K562 (cell line): ENCODE results near the gene PIK3CG. TPM values are rescaled to one million over a fixed set of nuclear protein-coding genes. Genes with fewer than 3 reads are reported as not detected.

Experiments used
- ATAC-seq: fragments of 200-7000 bp; cut with Tn5 transposase; 3 replicates; pipeline ENCODE4 v1.9.1; 2020; ENCODE audit warnings: moderate library complexity
- BruUV-seq: library from RNA; stranded (reverse); fragments of 400-500 nt; replicated peaks from 2 replicates; lab custom pipeline; 2021; lab: Mats Ljungman, UMichigan
- CTCF ChIA-PET: fragments of 300-600 bp; formaldehyde crosslinking; extraction: SDS; loops from one replicate; lab custom pipeline; 2021; ENCODE audit warnings: low intra/inter-chr PET ratio; lab: Yijun Ruan, JAX
- POLR2A ChIA-PET: fragments of 300-600, 350-650 bp; sonication (Branson Sonifier 250); formaldehyde crosslinking; extraction: SDS; loops from one replicate; lab custom pipeline; 2021; ENCODE audit warnings: antibody characterized with exemption, inconsistent platforms; lab: Yijun Ruan, JAX
- DNase-seq, 4 experiments: peaks; one replicate each; pipeline versions ENCODE4 v3.0.0 to v3.0.0-alpha.2; 2011 to 2018; ENCODE audit warnings: low spot score in 3 of 4, mixed read lengths in 3 of 4; ENCODE audit errors: extremely low read depth in 1 of 4
- FAIRE-seq: peaks from 2 replicates; lab custom pipeline; 2011; peaks lifted over from hg19 to GRCh38; lab: Jason Lieb, UNC
- H2AFZ ChIP-seq: 2 replicates; pipeline ENCODE4 v1.6.0; 2011; ENCODE audit warnings: low read depth, low read length, control low read depth, inconsistent platforms
- H3K27ac ChIP-seq: fragments of 200-600 bp; 3 replicates; pipeline ENCODE4 v1.8.0; 2011; ENCODE audit warnings: low read depth, mild to moderate bottlenecking, control low read depth, inconsistent platforms, low read length, moderate library complexity, mixed read lengths; ENCODE audit errors: extremely low read depth
- H3K27me3 ChIP-seq, 2 experiments: fragments of 300-600 bp in 1 of 2; 2 replicates in 1 of 2; 3 replicates in 1 of 2; pipeline versions ENCODE4 v1.6.0 to v1.8.0; 2011; ENCODE audit warnings: inconsistent platforms in 2 of 2, low read length in 2 of 2, mild to moderate bottlenecking in 1 of 2, mixed read lengths in 1 of 2, moderate library complexity in 1 of 2; ENCODE audit not compliant: control insufficient read depth in 2 of 2, insufficient read depth in 2 of 2
- H3K36me3 ChIP-seq: fragments of 300-600 bp; 3 replicates; pipeline ENCODE4 v1.8.0; 2011; ENCODE audit warnings: mild to moderate bottlenecking, low read length, inconsistent platforms; ENCODE audit not compliant: control insufficient read depth, insufficient read depth
- H3K4me1 ChIP-seq, 2 experiments: fragments of 200-600 bp in 1 of 2; replicated peaks in 1 of 2; 2 replicates in 1 of 2; 3 replicates in 1 of 2; pipeline versions ENCODE4 v1.5.1 to v1.8.0; 2011; ENCODE audit warnings: inconsistent platforms in 2 of 2, low read length in 2 of 2, mild to moderate bottlenecking in 1 of 2, mixed read lengths in 1 of 2, moderate library complexity in 1 of 2; ENCODE audit not compliant: control insufficient read depth in 2 of 2, insufficient read depth in 2 of 2
- H3K4me2 ChIP-seq: 2 replicates; pipeline ENCODE4 v1.6.1; 2011; ENCODE audit warnings: low read length, control low read depth, inconsistent platforms, mixed read lengths; ENCODE audit not compliant: insufficient read depth
- H3K4me3 ChIP-seq: fragments of 200-600 bp; sonication (generic), shearing (Covaris generic); 2 replicates; pipeline ENCODE4 v1.5.1; 2016; ENCODE audit warnings: control low read depth, inconsistent platforms
- H3K79me2 ChIP-seq: fragments of 200-600 bp; 3 replicates; pipeline ENCODE4 v1.8.0; 2011; ENCODE audit warnings: low read length, inconsistent platforms; ENCODE audit not compliant: control insufficient read depth, insufficient read depth
- H3K9ac ChIP-seq, 2 experiments: 2 replicates each; pipeline versions ENCODE4 v1.6.0 to v1.6.1; 2011; ENCODE audit warnings: low read depth in 2 of 2, low read length in 2 of 2, control low read depth in 1 of 2, inconsistent platforms in 1 of 2, mild to moderate bottlenecking in 1 of 2, mixed read lengths in 1 of 2; ENCODE audit not compliant: insufficient read depth in 1 of 2
- H3K9me1 ChIP-seq: one replicate; pipeline ENCODE4 v1.6.0; 2011; ENCODE audit warnings: inconsistent platforms, mild to moderate bottlenecking, low read length, moderate library complexity; ENCODE audit not compliant: control insufficient read depth, insufficient read depth
- H3K9me3 ChIP-seq: replicated peaks from 2 replicates; pipeline ENCODE4 v1.5.1; 2011; ENCODE audit warnings: low read depth, low read length, inconsistent platforms; ENCODE audit not compliant: control insufficient read depth, insufficient read depth
- H4K20me1 ChIP-seq: replicated peaks from 2 replicates; pipeline ENCODE4 v1.6.1; 2011; ENCODE audit warnings: low read length, inconsistent platforms, mixed read lengths; ENCODE audit not compliant: control insufficient read depth, insufficient read depth
- BMI1 ChIP-seq: fragments of 150-350 bp; IDR thresholded peaks from 2 replicates; pipeline ENCODE4 v1.6.1; 2014; ENCODE audit warnings: low read length
- CBX5 ChIP-seq: IDR thresholded peaks from 2 replicates; pipeline ENCODE4 v1.6.1; 2014; ENCODE audit warnings: low read depth, borderline replicate concordance
- CEBPB ChIP-seq: fragments of 450-650 bp; IDR thresholded peaks from 2 replicates; pipeline ENCODE4 v1.6.1; 2016; ENCODE audit warnings: missing genetic modification characterization, missing compliant biosample characterization
- CEBPG ChIP-seq, 3 experiments: fragments of 200-800 bp in 1 of 3; sonication (Bioruptor generic) in 1 of 3; sonication (generic) in 1 of 3; formaldehyde crosslinking in 1 of 3; IDR thresholded peaks in 2 of 3; conservative IDR thresholded peaks in 1 of 3; 2 replicates each; pipeline versions ENCODE4 v1.6.1 to v1.8.0; 2016 to 2022; ENCODE audit warnings: missing compliant biosample characterization in 2 of 3, missing genetic modification characterization in 2 of 3, mild to moderate bottlenecking in 1 of 3, missing genetic modification reagents in 1 of 3
- HDAC1 ChIP-seq, 2 experiments: fragments of 450-650 bp; IDR thresholded peaks; 2 replicates each; pipeline ENCODE4 v1.6.1; 2016 to 2017; ENCODE audit warnings: inconsistent platforms in 1 of 2, mild to moderate bottlenecking in 1 of 2, moderate library complexity in 1 of 2
- HDAC6 ChIP-seq: IDR thresholded peaks from 2 replicates; pipeline ENCODE4 v1.6.1; 2012; ENCODE audit warnings: low read depth, mild to moderate bottlenecking, control low read depth, inconsistent platforms, low read length, moderate library complexity
- HNRNPUL1 ChIP-seq: fragments of 200-400 bp; formaldehyde crosslinking; IDR thresholded peaks from 2 replicates; pipeline ENCODE4 v1.6.1; 2017; ENCODE audit warnings: low read length
- NCOR1 ChIP-seq: fragments of 450-650 bp; IDR thresholded peaks from 2 replicates; pipeline ENCODE4 v1.6.1; 2016; ENCODE audit warnings: mild to moderate bottlenecking, moderate library complexity
- NONO ChIP-seq, 2 experiments: fragments of 200-400 bp in 1 of 2; fragments of 450-650 bp in 1 of 2; formaldehyde crosslinking in 1 of 2; IDR thresholded peaks; 2 replicates each; pipeline ENCODE4 v1.6.1; 2017; ENCODE audit warnings: low read depth in 2 of 2, mild to moderate bottlenecking in 2 of 2, moderate library complexity in 2 of 2, low read length in 1 of 2
- SAP30 ChIP-seq: fragments of 200-600 bp; sonication (generic); IDR thresholded peaks from 2 replicates; pipeline ENCODE4 v1.6.1; 2012; ENCODE audit warnings: borderline replicate concordance, low read depth, mild to moderate bottlenecking, moderate library complexity, low read length, control low read depth, inconsistent platforms; ENCODE audit not compliant: insufficient read depth, poor library complexity, severe bottlenecking
- UBTF ChIP-seq, 2 experiments: IDR thresholded peaks; 2 replicates each; pipeline ENCODE4 v1.6.1; 2012; ENCODE audit warnings: improper control_type of control experiment in 2 of 2, low read depth in 2 of 2, low read length in 2 of 2, borderline replicate concordance in 1 of 2
- ZKSCAN1 ChIP-seq: fragments of 150-350 bp; IDR thresholded peaks from 2 replicates; pipeline ENCODE4 v1.6.1; 2016; ENCODE audit warnings: low read depth, low read length
- ZNF445 ChIP-seq: fragments of 250-450 bp; sonication (Bioruptor Pico); IDR thresholded peaks from 2 replicates; pipeline ENCODE4 v1.4.0; 2020; ENCODE audit warnings: low read depth, mild to moderate bottlenecking, moderate library complexity
- WGBS: fragments of 100-300 bp; shearing (Covaris generic); methylation state at CpG from one replicate; pipeline ENCODE4 v1.1.6; 2016; ENCODE audit warnings: low coverage, mixed read lengths; ENCODE audit not compliant: insufficient coverage; ENCODE audit errors: missing lambda C conversion rate; 5-methylcytosine and 5-hydroxymethylcytosine counted together
- in situ Hi-C: fragments of 300-500 bp; cut with MboI; formaldehyde crosslinking; loops from 4 replicates; pipeline ENCODE4 v1.15.0; 2018; ENCODE audit warnings: inconsistent platforms, mixed read lengths
- intact Hi-C: fragments of 100-400 bp; cut with micrococcal nuclease; formaldehyde crosslinking; loops from 2 replicates; pipeline ENCODE4 v1.14.2; 2022
- polyA plus RNA-seq, 8 experiments: library from polyadenylated mRNA; depleted of rRNA in 4 of 8; stranded (reverse) in 5 of 8; unstranded in 3 of 8; fragments of >200 nt; fragmentation: Nextera tagmentation in 2 of 8; fragmentation: Illumina TruSeq in 1 of 8; extraction: Ambion mirVana in 2 of 8; extraction: Trizol in 1 of 8; gene quantifications; 2 replicates each; pipeline versions ENCODE4 v1.2.1 to v1.2.3, GENCODE V29; 2011 to 2014; ENCODE audit warnings: inconsistent platforms in 1 of 8, missing spikeins in 1 of 8
- total RNA-seq, 7 experiments: library from RNA; depleted of rRNA in 6 of 7; stranded (reverse); fragments of >200 nt in 6 of 7; fragmentation: Illumina TruSeq in 2 of 7; extraction: Trizol in 2 of 7; gene quantifications; 2 replicates each; pipeline versions ENCODE4 v1.2.1 to v1.2.3, GENCODE V29; 2011 to 2021; ENCODE audit warnings: low replicate concordance in 1 of 7

The PIK3CG gene
- total and polyA plus RNA-seq, 9 of the 15 experiments (the other 6 are each of a cell fraction or from before 2014, with no cell fraction given) = 5.3 to 42.5 (median 29.0) TPM

GRCh38 chr7:106891548-106892410 lies 26.7 kb downstream of the PIK3CG start (continued):
- no peak for TF ChIP-seq UBTF (IDR thresholded peaks at IDR 0.05; ENCODE audit: borderline replicate concordance in 1 of 2, low read depth in 2 of 2, low read length in 2 of 2)
- TF ChIP-seq SAP30 = no peak
- no peak for TF ChIP-seq HDAC1 (IDR thresholded peaks at IDR 0.05)
- no peak for TF ChIP-seq NCOR1
- peak; percentile 47; the same call in 1 of the 2 replicates for TF ChIP-seq ZKSCAN1

- ATAC-seq = no peak
- no peak for FAIRE-seq
These were observed 28.5 kb downstream of the PIK3CG start for GRCh38 chr7:106893591-106893990.

More at GRCh38 chr7:106893591-106893990, 28.5 kb downstream of the PIK3CG start:
- in situ Hi-C loops = no loop called here
- Histone ChIP-seq H4K20me1 (no peaks in the 10 kb centered on the region), H3K27ac (no peak overlapping the region), H3K27me3 (no peaks in the 10 kb centered on the region), H3K9me3 (no peaks in the 10 kb centered on the region), H3K79me2 (no peaks in the 10 kb centered on the region), H3K9me1 (no peaks in the 10 kb centered on the region), H3K9ac (no peak overlapping the region), H3K36me3 (peaks cover 18% of the 10 kb centered on the region), H2AFZ (no peak overlapping the region), H3K4me1 (no peaks in the 10 kb centered on the region), H3K4me2 (no peak overlapping the region), H3K4me3 (no peak overlapping the region)
- no peak for DNase-seq
- intact Hi-C loops = no loop called here
- CTCF ChIA-PET = no interaction called here
- no peak for TF ChIP-seq CEBPG (CRISPR knock-in tag; IDR thresholded peaks at IDR 0.05)
- peak in 1 of 2 experiments; percentile 62; a peak in 2 of 4 replicates for TF ChIP-seq CEBPG (tag; conservative IDR thresholded peaks at IDR 0.05 in 1 of 2, IDR thresholded peaks at IDR 0.05 in 1 of 2)
- TF ChIP-seq ZNF445 (CRISPR knock-in tag) = no peak
- TF ChIP-seq HNRNPUL1 = no peak
- TF ChIP-seq NONO (IDR thresholded peaks at IDR 0.05; ENCODE audit: low read depth in 2 of 2, low read length in 1 of 2) = no peak
- TF ChIP-seq CEBPB (tag) = peak; percentile 67
- no peak for TF ChIP-seq HDAC6
- TF ChIP-seq CBX5 = no peak
- no peak for TF ChIP-seq BMI1
- POLR2A ChIA-PET = interaction anchor here (0.8 to 1.6 kb wide), 3 partner anchors 11 to 15 kb away, joined by 3 to 5 read pairs (median 3); no protein-coding TSS in a partner anchor
- BruUV-seq = no TSS peak
- 62% methylated on average over 2 of the region's 2 CpGs for WGBS
